RPMI7951 (cell line): Measurements from ENCODE around the gene AKAP13. TPM values are rescaled to one million over a fixed set of nuclear protein-coding genes. Genes with fewer than 3 reads are reported as not detected.
"Not testable (repeated sequence)": the region's sequence is repeated elsewhere in the genome, so short reads cannot be mapped to it uniquely, and the experiment has no call there.

Experiments
- DNase-seq: peaks from one replicate; pipeline ENCODE4 v3.0.0-alpha.2; 2012; ENCODE audit warnings: low read depth
- total RNA-seq: library from RNA; depleted of rRNA; stranded (reverse); fragments of >200 nt; shearing (Covaris generic); gene quantifications from 2 replicates; pipeline ENCODE4 v1.2.3, GENCODE V29; 2014

The AKAP13 gene
- total RNA-seq, 1 experiment from 2014 or later: 28.5 TPM

- DNase-seq: not testable (repeated sequence)
These were observed 61.5 kb downstream of the AKAP13 start for GRCh38 chr15:85441854-85442253.

GRCh38 chr15:85443046-85443445 lies 62.6 kb downstream of the AKAP13 start:
- DNase-seq: no peak

- DNase-seq: peak; percentile 80
These were observed 63.2 kb downstream of the AKAP13 start for GRCh38 chr15:85443593-85444087.

DNA sequence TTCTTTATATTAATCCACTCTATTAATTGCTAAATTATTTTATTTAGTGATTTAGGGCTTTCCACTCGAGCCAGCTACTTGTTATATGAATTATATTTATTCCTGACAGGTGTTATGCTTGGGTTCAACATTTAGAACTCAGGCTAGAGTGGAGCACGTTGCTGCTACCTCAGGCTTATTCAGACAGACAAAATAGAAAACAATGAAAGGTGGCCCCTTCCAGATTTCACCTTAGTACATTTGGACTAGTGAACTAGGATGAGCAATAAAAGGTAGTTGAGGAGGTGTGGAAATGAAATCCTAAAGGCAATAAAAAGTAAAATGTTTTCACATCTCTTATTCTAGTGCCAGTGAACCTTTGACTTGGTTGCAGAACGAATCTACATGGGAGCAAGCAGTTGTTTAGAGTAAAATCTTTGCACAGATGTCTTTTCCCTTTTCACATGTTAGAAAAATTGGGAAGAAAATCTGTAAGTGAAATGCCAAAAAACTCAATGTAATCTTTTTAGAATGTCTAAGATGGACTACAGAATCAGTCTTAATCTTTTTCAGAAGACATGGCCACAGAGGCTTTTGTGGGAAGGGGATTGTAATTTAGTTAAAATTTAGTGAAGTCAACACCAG lies 63.8 kb downstream of the AKAP13 start:
- DNase-seq: no peak

DNA sequence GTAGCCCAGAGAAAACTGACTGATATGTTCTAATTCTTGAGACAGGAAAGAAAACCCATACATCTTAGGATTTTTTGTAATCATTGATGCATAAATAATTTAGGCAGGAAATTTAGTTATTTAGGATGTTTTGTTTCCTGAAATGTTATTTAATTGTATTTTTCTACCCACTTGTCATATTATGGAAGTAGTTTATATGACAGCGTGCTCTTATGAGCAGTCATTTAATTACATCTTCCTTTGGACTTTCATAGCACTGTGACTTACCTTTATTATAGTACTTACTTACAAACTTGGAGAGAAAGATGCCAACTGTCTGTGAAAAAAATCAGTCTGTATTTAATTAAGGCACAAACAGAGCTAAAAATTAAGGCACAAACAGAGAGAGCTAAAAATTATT lies 65.0 kb downstream of the AKAP13 start:
- DNase-seq: no peak

DNA sequence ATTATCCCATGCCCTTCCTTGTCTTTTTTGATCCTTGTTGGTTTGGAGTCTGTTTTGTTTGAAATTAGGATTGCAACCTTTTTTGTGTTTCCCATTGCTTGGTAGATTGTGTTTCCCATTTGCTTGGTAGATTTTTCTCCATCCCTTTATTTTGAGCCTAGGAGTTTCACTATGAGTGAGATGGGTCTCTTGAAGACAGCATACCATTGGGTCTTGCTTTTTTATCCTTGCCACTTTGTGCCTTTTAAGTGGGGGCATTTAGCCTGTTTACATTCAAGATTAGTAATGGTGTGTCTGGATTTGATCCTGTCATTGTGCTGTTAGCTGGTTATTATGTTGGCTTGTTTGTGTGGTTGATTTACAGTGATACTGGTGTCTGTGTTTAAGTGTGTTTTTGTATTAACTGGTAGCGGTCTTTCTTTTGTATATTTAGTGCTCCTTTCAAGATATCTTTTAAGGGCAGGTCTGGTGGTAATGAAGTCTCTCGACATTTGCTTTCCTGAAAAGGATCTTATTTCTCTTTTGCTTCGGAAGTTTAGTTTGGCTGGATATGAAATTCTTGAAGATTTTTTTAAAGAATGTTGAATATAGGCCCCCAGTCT lies 70.8 kb downstream of the AKAP13 start:
- no peak for DNase-seq

DNA sequence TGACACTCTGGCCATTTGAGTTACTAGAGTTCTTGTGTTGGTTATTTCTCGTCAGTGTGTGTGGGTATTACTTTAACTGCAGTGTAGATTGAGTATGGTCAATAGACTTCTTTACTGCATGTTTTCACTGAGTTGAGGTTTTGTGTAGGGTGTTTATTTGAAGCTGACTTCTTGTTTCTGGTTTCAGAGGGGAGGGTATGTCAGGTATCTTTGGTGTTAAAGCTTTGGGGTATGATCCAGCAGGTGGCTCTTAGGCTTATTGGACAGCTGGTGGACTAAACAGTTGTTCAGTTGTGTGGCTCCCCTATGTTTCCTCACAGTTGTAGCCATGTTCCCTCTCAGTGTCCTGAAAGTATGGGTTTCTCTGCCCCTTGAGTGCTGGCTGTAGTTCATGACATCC lies 72.0 kb downstream of the AKAP13 start:
- DNase-seq: no peak

DNA sequence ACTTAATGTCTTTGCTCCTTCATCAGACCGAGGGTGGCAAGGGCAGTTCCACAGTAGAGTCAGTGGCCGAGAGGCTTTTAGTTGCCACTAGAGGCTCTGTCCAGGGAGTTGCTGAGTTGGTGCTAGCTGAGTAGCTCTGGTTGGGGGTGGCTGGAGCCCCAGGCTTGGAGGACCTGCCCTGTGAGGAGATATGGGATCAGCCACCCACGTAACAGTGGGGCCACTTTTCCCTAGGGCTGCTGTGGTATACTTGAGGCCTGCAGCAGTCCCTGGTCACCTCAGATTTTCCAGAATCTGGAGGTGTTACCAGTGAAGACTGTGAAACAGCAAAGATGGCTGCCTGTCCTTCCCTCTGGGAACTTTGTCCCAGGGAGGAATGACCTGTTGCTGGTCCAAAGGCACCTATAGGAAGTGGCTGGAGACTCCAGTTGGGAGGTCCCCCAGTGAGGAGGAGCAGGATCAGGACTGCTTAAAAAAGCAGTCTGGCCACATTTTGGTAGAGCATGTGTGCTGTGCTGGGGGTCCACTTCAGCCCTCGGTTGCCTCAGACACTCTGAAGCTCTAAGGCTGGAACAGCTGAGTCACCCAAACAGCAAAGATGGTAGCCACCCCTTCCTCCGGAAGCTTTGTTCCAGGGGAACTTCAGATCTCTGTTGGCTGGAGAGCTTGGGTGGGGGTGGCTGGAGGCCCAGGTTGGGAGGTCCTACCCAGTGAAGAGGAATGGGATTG lies 72.9 kb downstream of the AKAP13 start:
- peak; percentile 55 for DNase-seq

DNA sequence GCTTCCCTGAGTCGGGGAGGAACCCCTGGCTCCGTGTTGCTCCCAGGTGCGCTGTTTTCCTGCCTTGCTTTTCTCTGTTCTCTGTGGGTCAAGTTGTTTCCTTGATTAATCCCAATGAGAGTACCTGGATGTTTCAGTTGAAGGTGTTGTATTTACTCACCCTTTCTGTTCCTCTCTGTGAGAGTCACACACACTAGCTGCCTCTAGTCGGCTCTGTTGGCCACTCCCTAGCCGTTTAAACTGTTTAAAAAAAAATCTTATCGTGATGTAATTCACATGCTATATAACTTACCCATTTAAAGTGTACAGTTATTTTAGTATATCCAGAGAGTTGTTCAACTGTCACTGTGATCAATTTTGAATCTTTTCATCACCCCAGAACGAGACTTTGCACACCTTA lies 74.0 kb downstream of the AKAP13 start:
- no peak for DNase-seq

DNA sequence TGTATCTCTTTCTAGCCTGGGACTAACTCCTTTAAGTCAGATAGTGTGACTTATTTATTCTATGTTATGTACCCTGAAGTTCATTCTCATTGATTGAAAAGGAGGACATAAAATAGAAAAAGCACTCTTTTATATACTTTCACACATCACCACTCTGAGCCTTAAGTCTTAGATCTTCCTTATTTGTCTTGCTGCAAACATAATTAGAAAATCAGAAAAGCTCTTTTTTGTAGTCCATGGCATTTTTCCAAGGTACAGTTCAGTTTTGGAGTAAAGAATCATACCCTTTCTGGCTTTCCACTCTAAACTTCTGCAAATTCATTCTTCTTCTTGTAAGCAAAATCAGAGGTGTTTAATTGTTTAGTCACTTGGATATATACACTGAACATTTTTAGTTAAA lies 75.5 kb downstream of the AKAP13 start:
- no peak for DNase-seq

DNA sequence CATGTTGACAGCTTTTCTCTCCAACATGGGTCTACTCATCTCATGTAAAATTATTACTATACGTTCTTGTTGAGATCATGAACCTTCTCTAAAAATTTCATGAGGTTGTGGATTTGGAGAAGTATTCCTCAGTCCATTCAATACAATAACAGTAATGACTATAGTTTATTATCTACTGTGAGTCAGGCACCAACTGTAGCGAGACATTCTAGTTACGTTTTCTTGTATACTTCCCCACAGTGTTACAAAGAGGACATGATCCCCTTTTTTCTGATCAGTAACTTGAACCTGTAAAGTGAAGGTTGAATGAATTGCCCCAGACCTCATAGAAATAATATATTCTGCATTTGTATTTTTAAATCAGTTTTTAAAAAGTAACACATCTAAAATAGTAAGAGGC lies 76.4 kb downstream of the AKAP13 start:
- no peak for DNase-seq

GRCh38 chr15:85457392-85457968 lies 77.1 kb downstream of the AKAP13 start:
- DNase-seq: peak; percentile 82

DNA sequence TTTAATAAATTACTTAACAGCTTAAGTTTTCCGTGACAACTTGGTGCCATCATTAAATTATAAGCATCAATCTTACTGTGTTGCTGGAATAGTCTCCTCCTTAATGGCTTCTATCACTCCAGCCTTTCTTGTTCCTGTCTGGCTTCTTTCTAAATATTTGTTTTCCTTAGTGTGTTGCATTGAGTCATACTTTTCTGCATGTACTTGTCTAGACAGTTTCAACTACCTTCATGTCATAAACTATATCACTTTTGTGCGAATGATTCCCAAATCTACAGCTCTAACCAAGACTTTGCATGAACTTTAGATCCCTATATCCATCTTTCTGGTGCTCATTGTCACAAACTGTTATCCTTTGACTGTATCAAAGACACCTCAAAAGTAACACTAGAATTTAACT lies 78.4 kb downstream of the AKAP13 start:
- no peak for DNase-seq

- no peak for DNase-seq
These were observed 81.6 kb downstream of the AKAP13 start for GRCh38 chr15:85462029-85462428.

DNA sequence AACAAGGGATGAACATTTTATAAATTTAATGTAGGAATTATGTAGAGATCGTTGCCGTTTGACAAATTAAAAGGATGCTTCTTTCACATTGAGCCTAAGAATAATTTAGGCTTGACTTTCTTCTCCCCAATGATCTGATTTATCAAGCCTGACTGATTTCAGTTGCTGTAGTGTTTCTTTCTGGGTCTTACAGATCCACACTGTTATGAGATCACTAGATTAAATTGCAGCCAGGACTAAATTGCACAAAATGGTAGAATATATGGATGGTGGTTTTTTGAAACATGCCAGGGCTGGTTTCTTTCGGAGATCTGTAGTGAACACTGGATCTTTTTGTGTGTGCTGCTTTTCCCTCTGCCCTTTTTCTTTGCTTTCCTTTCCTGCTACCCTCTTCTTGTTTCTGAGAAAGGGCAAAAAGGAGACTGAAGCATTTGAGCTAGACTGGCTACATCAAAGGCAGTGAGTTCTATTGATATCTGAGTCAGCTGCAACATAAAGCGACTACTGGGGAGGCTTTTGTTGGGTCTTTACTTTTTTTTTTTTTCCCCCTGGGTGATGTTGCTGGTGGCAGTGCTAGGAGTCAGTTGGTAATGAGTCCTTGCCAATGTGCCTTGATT lies 83.0 kb downstream of the AKAP13 start:
- DNase-seq: peak; percentile 37

DNA sequence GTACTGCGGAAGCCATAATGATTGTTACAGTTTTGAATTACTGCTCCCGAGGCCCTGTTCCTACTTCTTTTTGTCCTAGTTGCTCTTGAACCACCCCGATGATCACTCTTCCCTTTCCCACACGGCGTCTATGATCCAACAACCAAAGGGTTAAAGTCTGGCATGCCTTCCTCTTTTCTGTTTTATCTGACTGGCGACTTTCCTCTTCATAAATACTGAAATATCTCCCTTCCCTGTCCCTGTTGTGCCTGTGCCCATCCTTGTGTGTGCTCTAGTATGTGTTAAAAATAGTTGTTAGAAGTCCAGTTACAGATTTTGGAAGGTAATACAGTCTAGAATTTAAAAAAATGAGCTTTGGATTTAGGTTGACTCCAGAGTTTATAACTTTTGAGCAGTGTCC lies 83.6 kb downstream of the AKAP13 start:
- no peak for DNase-seq

DNA sequence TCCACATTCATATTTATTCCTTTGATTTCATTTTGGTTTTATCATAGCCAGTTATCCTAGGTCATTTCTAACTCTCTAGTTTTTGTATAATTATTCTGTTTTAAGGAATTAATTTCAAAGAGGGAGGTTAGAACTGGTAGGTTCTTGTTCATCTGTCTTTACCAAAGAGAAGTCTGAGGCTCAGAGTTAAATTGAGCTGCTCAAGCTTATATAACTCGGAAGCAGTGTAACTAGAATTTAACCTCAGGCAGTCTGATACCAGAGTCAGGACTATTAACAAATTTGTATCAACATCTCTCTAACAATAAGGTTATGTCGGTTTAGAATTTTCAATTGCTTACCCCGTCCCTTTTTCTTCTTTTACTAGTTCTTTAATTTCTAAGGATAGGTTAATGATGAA lies 84.1 kb downstream of the AKAP13 start:
- no peak for DNase-seq

DNA sequence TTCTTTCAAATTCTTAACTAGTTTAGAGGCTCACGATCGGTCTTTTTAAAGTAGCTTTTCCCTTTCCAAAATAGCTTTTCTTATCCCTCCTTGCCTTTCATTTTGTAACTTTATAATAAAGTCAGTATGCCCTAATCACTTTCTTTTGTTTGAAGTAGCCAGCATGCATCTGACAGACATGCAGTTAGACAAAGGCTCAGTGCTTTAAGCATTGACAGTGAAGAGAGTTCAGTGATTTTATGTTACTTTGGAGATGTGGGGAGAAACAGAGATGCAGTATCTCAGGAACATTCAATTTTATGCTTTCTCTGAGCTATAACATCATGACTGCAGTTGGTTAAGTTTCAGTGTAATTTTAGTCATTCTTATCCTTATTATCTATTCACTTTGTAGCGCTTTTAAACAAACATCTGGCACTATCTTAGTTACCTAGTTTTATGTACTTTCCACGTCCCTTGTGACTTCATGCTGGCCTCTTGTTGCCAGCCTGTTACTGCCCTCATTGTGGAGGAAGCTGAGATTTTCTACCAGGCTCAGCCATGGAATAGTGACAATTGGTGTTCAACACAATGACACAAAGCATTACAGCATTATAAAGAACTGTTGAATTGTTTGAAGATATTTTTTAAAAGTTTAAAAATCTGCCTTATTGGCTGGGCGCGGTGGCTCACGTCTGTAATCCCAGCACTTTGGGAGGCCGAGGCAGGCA lies 90.3 kb downstream of the AKAP13 start:
- DNase-seq: no peak

GRCh38 chr15:85472349-85472748 lies 91.9 kb downstream of the AKAP13 start:
- DNase-seq: no peak

DNA sequence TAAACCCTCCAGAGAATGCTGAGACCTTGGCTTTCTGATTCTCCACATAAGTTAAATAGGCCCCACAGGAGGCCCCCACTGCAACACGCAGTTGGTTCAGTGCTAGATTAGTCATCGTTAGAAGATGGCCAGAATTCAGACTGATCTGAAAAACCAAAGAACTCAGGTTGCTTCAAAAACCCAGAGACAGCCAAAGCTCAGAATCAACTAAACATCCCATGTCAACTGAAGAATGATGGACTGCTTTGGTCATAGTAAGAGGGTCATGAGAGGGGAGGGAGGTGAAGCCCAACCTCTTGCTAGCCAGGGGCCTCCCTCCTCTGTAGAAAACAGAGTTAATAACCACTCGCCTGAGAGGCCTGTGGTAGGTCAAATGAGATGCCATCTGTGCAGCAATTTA lies 93.1 kb downstream of the AKAP13 start:
- peak; percentile 65 for DNase-seq

DNA sequence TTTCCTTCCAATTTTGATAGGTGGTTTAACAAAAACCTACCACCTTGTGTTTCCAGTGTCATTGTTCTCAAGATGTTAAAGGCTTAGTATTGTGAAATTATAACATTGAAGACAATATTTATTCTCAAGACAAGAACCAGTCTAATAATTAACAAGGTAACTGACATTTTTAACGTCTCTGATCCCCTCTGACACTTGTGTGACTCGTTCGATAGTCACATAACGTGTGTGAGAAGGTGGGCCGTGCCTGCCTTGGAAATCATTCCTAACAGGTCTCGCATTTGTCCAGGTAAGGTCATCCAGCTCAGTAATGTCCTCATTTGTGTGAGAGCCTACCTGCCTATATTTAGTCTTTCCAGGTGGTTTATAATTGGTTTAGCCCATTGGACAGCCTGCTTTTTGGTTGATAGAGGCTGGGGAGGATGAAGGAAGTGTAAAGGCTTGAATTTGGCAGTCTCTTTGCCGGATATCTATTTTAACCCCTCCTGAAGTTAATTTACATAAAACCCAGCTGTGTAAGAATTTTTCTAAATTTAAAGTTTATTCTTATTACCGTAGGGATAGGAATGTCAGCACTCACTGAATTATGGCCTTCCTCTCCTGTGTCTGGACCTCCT lies 94.4 kb downstream of the AKAP13 start:
- DNase-seq: no peak
